K562 (cell line): ENCODE results near the gene DEFB116. TPM values are rescaled to one million over a fixed set of nuclear protein-coding genes. Genes with fewer than 3 reads are reported as not detected.

Experiments
- ARID3A ChIP-seq: IDR thresholded peaks from 2 replicates; pipeline ENCODE4 v1.6.1; 2012; ENCODE audit warnings: low read depth, low read length, improper control_type of control experiment, borderline replicate concordance
- MECOM ChIP-seq: fragments of 250-450 bp; sonication (Bioruptor Pico); IDR thresholded peaks from 2 replicates; pipeline ENCODE4 v1.8.0; 2022; ENCODE audit warnings: inconsistent platforms
- NCOR1 ChIP-seq: fragments of 450-650 bp; IDR thresholded peaks from 2 replicates; pipeline ENCODE4 v1.6.1; 2016; ENCODE audit warnings: mild to moderate bottlenecking, moderate library complexity
- ZBTB2 ChIP-seq: fragments of 450-650 bp; IDR thresholded peaks from 2 replicates; pipeline ENCODE4 v1.6.1; 2016; ENCODE audit warnings: antibody characterized with exemption
- polyA plus RNA-seq, 8 experiments: library from polyadenylated mRNA; depleted of rRNA in 4 of 8; stranded (reverse) in 5 of 8; unstranded in 3 of 8; fragments of >200 nt; fragmentation: Nextera tagmentation in 2 of 8; fragmentation: Illumina TruSeq in 1 of 8; extraction: Ambion mirVana in 2 of 8; extraction: Trizol in 1 of 8; gene quantifications; 2 replicates each; pipeline versions ENCODE4 v1.2.1 to v1.2.3, GENCODE V29; 2011 to 2014; ENCODE audit warnings: inconsistent platforms in 1 of 8, missing spikeins in 1 of 8
- small RNA-seq: library from RNA; depleted of rRNA; stranded (forward); fragments of <200 nt; gene quantifications from one replicate; pipeline ENCODE3, GENCODE V24; 2014
- total RNA-seq, 7 experiments: library from RNA; depleted of rRNA in 6 of 7; stranded (reverse); fragments of >200 nt in 6 of 7; fragmentation: Illumina TruSeq in 2 of 7; extraction: Trizol in 2 of 7; gene quantifications; 2 replicates each; pipeline versions ENCODE4 v1.2.1 to v1.2.3, GENCODE V29; 2011 to 2021; ENCODE audit warnings: low replicate concordance in 1 of 7

Gene DEFB116
- total and polyA plus RNA-seq, 9 of the 15 experiments (the other 6 are each of a cell fraction or from before 2014, with no cell fraction given), result not detected

DNA sequence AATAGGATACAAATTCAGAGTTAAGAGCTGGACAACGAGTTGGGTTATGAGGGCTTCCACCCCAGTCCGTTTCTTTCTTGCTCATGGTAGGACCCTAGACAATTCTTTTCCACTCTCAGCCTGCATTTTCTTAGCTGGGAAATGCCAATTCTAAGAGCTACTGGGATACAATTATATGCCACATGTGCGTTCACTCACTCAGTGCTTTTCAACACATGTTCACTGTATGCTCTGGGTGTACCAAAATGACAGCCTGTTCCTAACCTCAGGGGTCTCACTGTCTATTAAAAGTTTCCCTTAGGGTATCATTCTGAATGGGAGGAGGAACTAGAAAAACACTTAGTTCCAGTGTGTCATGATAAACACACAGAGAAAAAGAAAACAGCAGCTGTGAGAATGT, 51.4 kb downstream of the DEFB116 start (continued):
- TF ChIP-seq ARID3A (no peak), MECOM (no peak), ZBTB2 (no peak), NCOR1 (no peak)

Small RNA genes within 50 kb of the gene (small RNA-seq; reads per million reads assigned to genes)
- gene RNA5SP480, result not detected

Other genes starting within 250 kb of the DEFB116 start
Only the 7 nearest of the 8 such genes appear.
- gene DEFB115, start 50.9 kb downstream of the DEFB116 start, total RNA-seq (2014; rRNA removed), result not detected in 2 replicates
- not detected in 2 replicates for gene DEFB115, start 50.9 kb downstream of the DEFB116 start, total RNA-seq (2014; rRNA removed; fragmentation: Illumina TruSeq; extraction: Trizol)
- not detected in 2 replicates for gene DEFB115, start 50.9 kb downstream of the DEFB116 start, total RNA-seq (2015; rRNA removed; fragmentation: Illumina TruSeq; extraction: Trizol)
- not detected in 2 replicates for gene DEFB115, start 50.9 kb downstream of the DEFB116 start, total RNA-seq (2021)
- not detected in 2 replicates for gene DEFB115, start 50.9 kb downstream of the DEFB116 start, polyA plus RNA-seq (2011; rRNA removed)
- not detected in 2 replicates for gene DEFB115, start 50.9 kb downstream of the DEFB116 start, polyA plus RNA-seq (2014; fragmentation: Illumina TruSeq; extraction: Trizol)
- not detected for gene DEFB115, start 50.9 kb downstream of the DEFB116 start, polyA plus RNA-seq (2014; fragmentation: Nextera tagmentation; extraction: Ambion mirVana)
- not detected in 2 replicates for gene DEFB115, start 50.9 kb downstream of the DEFB116 start, polyA plus RNA-seq (2014; rRNA removed)
- not detected in 2 replicates for gene DEFB118, start 60.0 kb upstream of the DEFB116 start, total RNA-seq (2014; rRNA removed)
- gene DEFB118, start 60.0 kb upstream of the DEFB116 start, total RNA-seq (2014; rRNA removed; fragmentation: Illumina TruSeq; extraction: Trizol), result not detected in 2 replicates
- gene DEFB118, start 60.0 kb upstream of the DEFB116 start, total RNA-seq (2015; rRNA removed; fragmentation: Illumina TruSeq; extraction: Trizol), result not detected in 2 replicates
- not detected in 2 replicates for gene DEFB118, start 60.0 kb upstream of the DEFB116 start, total RNA-seq (2021)
- gene DEFB118, start 60.0 kb upstream of the DEFB116 start, polyA plus RNA-seq (2011; rRNA removed), result not detected in 2 replicates
- not detected in 2 replicates for gene DEFB118, start 60.0 kb upstream of the DEFB116 start, polyA plus RNA-seq (2014; fragmentation: Illumina TruSeq; extraction: Trizol)
- gene DEFB118, start 60.0 kb upstream of the DEFB116 start, polyA plus RNA-seq (2014; fragmentation: Nextera tagmentation; extraction: Ambion mirVana), result not detected
- gene DEFB118, start 60.0 kb upstream of the DEFB116 start, polyA plus RNA-seq (2014; rRNA removed), result not detected in 2 replicates
- gene DEFB119, start 82.0 kb upstream of the DEFB116 start, total RNA-seq (2014; rRNA removed), result not detected in 2 replicates
- not detected in 2 replicates for gene DEFB119, start 82.0 kb upstream of the DEFB116 start, total RNA-seq (2014; rRNA removed; fragmentation: Illumina TruSeq; extraction: Trizol)
- not detected in 2 replicates for gene DEFB119, start 82.0 kb upstream of the DEFB116 start, total RNA-seq (2015; rRNA removed; fragmentation: Illumina TruSeq; extraction: Trizol)
- not detected in 2 replicates for gene DEFB119, start 82.0 kb upstream of the DEFB116 start, total RNA-seq (2021)
- not detected in 2 replicates for gene DEFB119, start 82.0 kb upstream of the DEFB116 start, polyA plus RNA-seq (2011; rRNA removed)
- not detected in 2 replicates for gene DEFB119, start 82.0 kb upstream of the DEFB116 start, polyA plus RNA-seq (2014; fragmentation: Illumina TruSeq; extraction: Trizol)
- gene DEFB119, start 82.0 kb upstream of the DEFB116 start, polyA plus RNA-seq (2014; fragmentation: Nextera tagmentation; extraction: Ambion mirVana), result not detected
- not detected in 2 replicates for gene DEFB119, start 82.0 kb upstream of the DEFB116 start, polyA plus RNA-seq (2014; rRNA removed)
- not detected in 2 replicates for gene DEFB121, start 97.6 kb upstream of the DEFB116 start, total RNA-seq (2014; rRNA removed)
- gene DEFB121, start 97.6 kb upstream of the DEFB116 start, total RNA-seq (2014; rRNA removed; fragmentation: Illumina TruSeq; extraction: Trizol), result not detected in 2 replicates
- not detected in 2 replicates for gene DEFB121, start 97.6 kb upstream of the DEFB116 start, total RNA-seq (2015; rRNA removed; fragmentation: Illumina TruSeq; extraction: Trizol)
- gene DEFB121, start 97.6 kb upstream of the DEFB116 start, total RNA-seq (2021), result not detected in 2 replicates
- gene DEFB121, start 97.6 kb upstream of the DEFB116 start, polyA plus RNA-seq (2011; rRNA removed), result not detected in 2 replicates
- gene DEFB121, start 97.6 kb upstream of the DEFB116 start, polyA plus RNA-seq (2014; fragmentation: Illumina TruSeq; extraction: Trizol), result not detected in 2 replicates
- not detected for gene DEFB121, start 97.6 kb upstream of the DEFB116 start, polyA plus RNA-seq (2014; fragmentation: Nextera tagmentation; extraction: Ambion mirVana)
- not detected in 2 replicates for gene DEFB121, start 97.6 kb upstream of the DEFB116 start, polyA plus RNA-seq (2014; rRNA removed)
- gene DEFB123, start 132.0 kb upstream of the DEFB116 start, total RNA-seq (2014; rRNA removed), result not detected in 2 replicates
- gene DEFB123, start 132.0 kb upstream of the DEFB116 start, total RNA-seq (2014; rRNA removed; fragmentation: Illumina TruSeq; extraction: Trizol), result not detected in 2 replicates
- gene DEFB123, start 132.0 kb upstream of the DEFB116 start, total RNA-seq (2015; rRNA removed; fragmentation: Illumina TruSeq; extraction: Trizol), result not detected in 2 replicates
- gene DEFB123, start 132.0 kb upstream of the DEFB116 start, total RNA-seq (2021), result not detected in 2 replicates
- gene DEFB123, start 132.0 kb upstream of the DEFB116 start, polyA plus RNA-seq (2011; rRNA removed), result not detected in 2 replicates
- gene DEFB123, start 132.0 kb upstream of the DEFB116 start, polyA plus RNA-seq (2014; fragmentation: Illumina TruSeq; extraction: Trizol), result not detected in 2 replicates
- not detected for gene DEFB123, start 132.0 kb upstream of the DEFB116 start, polyA plus RNA-seq (2014; fragmentation: Nextera tagmentation; extraction: Ambion mirVana)
- not detected in 2 replicates for gene DEFB123, start 132.0 kb upstream of the DEFB116 start, polyA plus RNA-seq (2014; rRNA removed)
- gene DEFB124, start 166.5 kb upstream of the DEFB116 start, total RNA-seq (2014; rRNA removed), result not detected in 2 replicates
- not detected in 2 replicates for gene DEFB124, start 166.5 kb upstream of the DEFB116 start, total RNA-seq (2014; rRNA removed; fragmentation: Illumina TruSeq; extraction: Trizol)
- not detected in 2 replicates for gene DEFB124, start 166.5 kb upstream of the DEFB116 start, total RNA-seq (2015; rRNA removed; fragmentation: Illumina TruSeq; extraction: Trizol)
- not detected in 2 replicates for gene DEFB124, start 166.5 kb upstream of the DEFB116 start, total RNA-seq (2021)
- not detected in 2 replicates for gene DEFB124, start 166.5 kb upstream of the DEFB116 start, polyA plus RNA-seq (2011; rRNA removed)
- gene DEFB124, start 166.5 kb upstream of the DEFB116 start, polyA plus RNA-seq (2014; fragmentation: Illumina TruSeq; extraction: Trizol), result not detected in 2 replicates
- not detected for gene DEFB124, start 166.5 kb upstream of the DEFB116 start, polyA plus RNA-seq (2014; fragmentation: Nextera tagmentation; extraction: Ambion mirVana)
- not detected in 2 replicates for gene DEFB124, start 166.5 kb upstream of the DEFB116 start, polyA plus RNA-seq (2014; rRNA removed)
- not detected in 2 replicates for gene REM1, start 166.7 kb upstream of the DEFB116 start, total RNA-seq (2014; rRNA removed)
- gene REM1, start 166.7 kb upstream of the DEFB116 start, total RNA-seq (2014; rRNA removed; fragmentation: Illumina TruSeq; extraction: Trizol), result not detected in 2 replicates
- gene REM1, start 166.7 kb upstream of the DEFB116 start, total RNA-seq (2015; rRNA removed; fragmentation: Illumina TruSeq; extraction: Trizol), result not detected in 2 replicates
- not detected in 2 replicates for gene REM1, start 166.7 kb upstream of the DEFB116 start, total RNA-seq (2021)
- not detected in 2 replicates for gene REM1, start 166.7 kb upstream of the DEFB116 start, polyA plus RNA-seq (2011; rRNA removed)
- not detected in 2 replicates for gene REM1, start 166.7 kb upstream of the DEFB116 start, polyA plus RNA-seq (2014; fragmentation: Illumina TruSeq; extraction: Trizol)
- not detected for gene REM1, start 166.7 kb upstream of the DEFB116 start, polyA plus RNA-seq (2014; fragmentation: Nextera tagmentation; extraction: Ambion mirVana)
- gene REM1, start 166.7 kb upstream of the DEFB116 start, polyA plus RNA-seq (2014; rRNA removed), result not detected in 2 replicates